Activated T-helper 17 cell treated with anti-CD3 and anti-CD28 coated beads, Interleukin-2, amount 50 U/mL, for 72 hours (primary cell): ENCODE results near the gene PIK3CD. TPM values are rescaled to one million over a fixed set of nuclear protein-coding genes. Genes with fewer than 3 reads are reported as not detected.
"Not testable (repeated sequence)": the region's sequence is repeated elsewhere in the genome, so short reads cannot be mapped to it uniquely, and the experiment has no call there.

Source experiments
- ATAC-seq: fragments of 150-1000 bp; cut with Tn5 transposase; replicated peaks from 2 replicates; pipeline ENCODE4 v1.10.0; 2021; ENCODE audit warnings: mild to moderate bottlenecking, moderate library complexity
- H3K27ac Mint-ChIP-seq: one replicate; pipeline ENCODE4 v1.8.0; 2022; ENCODE audit warnings: mixed read lengths
- H3K27me3 Mint-ChIP-seq: one replicate; pipeline ENCODE4 v1.8.0; 2022; ENCODE audit warnings: mixed read lengths
- H3K36me3 Mint-ChIP-seq: one replicate; pipeline ENCODE4 v1.8.0; 2022; ENCODE audit warnings: low read depth, mild to moderate bottlenecking, mixed read lengths
- H3K4me1 Mint-ChIP-seq: one replicate; pipeline ENCODE4 v1.8.0; 2022; ENCODE audit warnings: mixed read lengths
- H3K4me3 Mint-ChIP-seq: one replicate; pipeline ENCODE4 v1.8.0; 2022; ENCODE audit warnings: mild to moderate bottlenecking, mixed read lengths
- H3K9me3 Mint-ChIP-seq: one replicate; pipeline ENCODE4 v1.8.0; 2022; ENCODE audit warnings: mixed read lengths
- total RNA-seq, 2 donors: library from RNA; stranded (reverse); gene quantifications; one replicate each; pipeline ENCODE4 v1.2.3, GENCODE V29; 2022

PIK3CD gene
- total RNA-seq, 2 donors from 2014 or later, result 114 to 120 TPM

DNA sequence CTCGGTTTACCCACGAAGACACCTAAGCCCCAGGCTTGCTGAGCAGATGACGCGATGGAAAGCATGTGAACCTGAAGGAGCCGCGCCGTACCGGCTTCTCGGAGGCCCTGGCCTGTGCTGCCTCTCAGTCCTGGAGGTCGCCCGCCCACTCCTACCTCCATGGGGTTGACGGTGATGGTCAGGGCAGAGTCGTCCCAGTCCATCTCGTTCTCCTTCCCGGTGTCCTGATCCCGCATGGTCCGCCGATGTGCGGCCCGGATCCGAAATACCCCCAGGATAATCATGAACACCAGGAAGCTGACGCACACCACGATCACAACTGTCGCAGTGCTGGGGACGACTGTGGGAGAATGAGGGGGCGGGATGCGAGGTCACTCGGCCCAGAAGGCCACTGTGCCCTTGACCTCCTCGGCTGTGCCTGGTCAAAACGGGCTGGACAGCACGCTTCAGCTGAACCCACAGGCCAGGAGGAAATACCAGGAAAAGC is 79.6 kb downstream of the PIK3CD start:
- H3K9me3 Mint-ChIP-seq, result no peaks in the 10 kb centered on the region
- H3K36me3 Mint-ChIP-seq, result peaks cover 99% of the 10 kb centered on the region
- peaks cover 34% of the 10 kb centered on the region for H3K4me1 Mint-ChIP-seq
- no peaks in the 10 kb centered on the region for H3K27me3 Mint-ChIP-seq
- H3K4me3 Mint-ChIP-seq, result peak overlapping the region; percentile 67
- no peak for ATAC-seq
- H3K27ac Mint-ChIP-seq, result peak overlapping the region; percentile 88

DNA sequence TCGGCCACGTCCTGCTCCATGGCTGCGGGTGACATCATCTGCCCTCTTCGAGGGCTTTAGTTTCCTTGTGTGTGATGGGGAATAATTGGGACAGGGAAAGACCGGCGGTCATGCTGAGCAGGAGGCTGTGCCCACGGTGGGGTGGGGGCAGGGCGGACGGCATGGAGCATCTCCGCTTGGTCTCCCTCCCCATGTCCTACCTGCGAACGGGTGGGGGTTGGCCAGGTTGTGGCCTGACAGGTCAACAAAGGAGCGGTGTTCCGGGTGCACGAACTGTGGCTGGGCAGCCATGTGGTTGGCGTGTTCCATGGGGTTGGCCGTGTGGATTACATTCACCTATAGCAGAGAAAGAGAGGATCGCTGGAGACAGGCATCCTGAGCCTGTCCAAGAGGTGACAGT is 80.0 kb downstream of the PIK3CD start:
- Mint-ChIP-seq H3K4me1 (peaks cover 34% of the 10 kb centered on the region), H3K27me3 (no peaks in the 10 kb centered on the region), H3K4me3 (no peak overlapping the region), H3K27ac (no peak overlapping the region), H3K36me3 (peaks cover 94% of the 10 kb centered on the region), H3K9me3 (no peaks in the 10 kb centered on the region)
- ATAC-seq, result no peak

DNA sequence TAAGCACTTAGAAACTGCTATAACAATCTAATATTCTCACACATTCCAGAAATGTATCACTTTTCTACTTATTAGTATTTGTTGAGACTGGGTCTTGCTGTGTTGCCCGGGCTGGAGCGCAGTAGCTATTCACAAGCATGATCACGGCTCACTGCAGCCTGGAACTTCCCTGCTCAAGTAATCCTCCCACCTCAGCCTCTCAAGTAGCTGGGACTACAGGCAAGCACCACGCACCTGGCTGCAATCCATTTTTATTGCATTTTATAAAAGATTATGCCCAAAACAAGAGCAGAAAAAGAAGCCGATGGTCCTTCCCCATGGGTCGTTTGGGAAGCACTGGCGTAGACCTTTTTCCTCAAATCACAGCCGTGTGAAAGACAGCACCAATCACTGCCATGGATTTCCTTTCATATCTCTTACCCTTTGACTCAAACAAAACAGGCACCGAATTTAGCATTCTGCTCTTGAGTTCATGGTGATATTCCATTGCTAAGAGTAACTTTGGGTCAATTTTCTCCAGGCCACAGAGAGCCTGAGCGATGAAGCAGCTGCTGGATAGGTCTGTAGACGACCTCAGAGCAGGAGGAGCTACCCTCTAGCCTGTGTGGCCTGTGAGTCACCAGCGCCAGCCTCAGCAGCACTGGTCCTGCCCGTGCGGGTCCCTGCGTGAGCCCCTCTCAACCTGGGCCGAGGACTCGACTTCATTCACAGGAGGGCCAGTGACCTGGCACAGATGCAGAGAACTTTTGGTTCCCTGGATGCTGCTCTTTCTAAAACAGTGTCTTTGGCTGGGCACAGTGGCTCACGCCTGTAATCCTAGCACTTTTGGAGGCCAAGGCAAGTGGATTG is 80.8 kb downstream of the PIK3CD start:
- H3K27ac Mint-ChIP-seq, result peak overlapping the region; percentile 41
- no peak for ATAC-seq
- H3K36me3 Mint-ChIP-seq, result peaks cover 91% of the 10 kb centered on the region
- no peak overlapping the region for H3K4me3 Mint-ChIP-seq
- H3K27me3 Mint-ChIP-seq, result no peaks in the 10 kb centered on the region
- H3K9me3 Mint-ChIP-seq, result no peaks in the 10 kb centered on the region
- peaks cover 33% of the 10 kb centered on the region for H3K4me1 Mint-ChIP-seq

DNA sequence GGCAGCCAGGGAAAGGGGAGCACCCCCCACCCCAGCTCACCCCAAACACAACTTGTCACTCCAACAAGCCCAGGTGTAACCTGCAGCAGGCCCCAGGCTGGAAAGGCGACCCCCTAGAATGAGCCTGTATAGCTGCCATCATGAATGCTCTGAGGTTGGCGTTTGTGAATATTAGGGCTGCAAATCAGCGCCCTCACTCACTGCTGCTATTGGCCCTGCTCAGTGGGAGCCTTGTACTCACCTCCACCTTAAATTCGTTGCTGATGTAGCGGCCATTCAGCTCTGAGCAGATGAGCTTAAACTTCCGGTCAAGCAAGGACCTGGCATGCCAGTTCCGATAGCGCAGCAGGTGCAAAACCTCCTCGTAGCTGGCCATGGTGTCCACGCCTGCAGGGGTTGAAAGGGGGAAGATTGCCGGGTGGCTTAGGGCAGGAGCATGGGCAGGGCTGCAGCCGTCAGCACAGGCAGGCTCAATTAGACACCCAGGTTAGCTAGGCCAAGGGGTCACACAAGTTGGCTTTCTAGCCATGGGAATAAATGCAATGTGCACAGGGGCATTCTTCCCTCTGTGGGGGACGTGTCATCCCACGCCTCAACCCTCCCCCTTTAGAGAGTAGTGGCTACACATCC is 81.7 kb downstream of the PIK3CD start:
- no peak for ATAC-seq
- Mint-ChIP-seq H3K27ac (peak overlapping the region; percentile 75), H3K4me1 (peaks cover 28% of the 10 kb centered on the region), H3K9me3 (no peaks in the 10 kb centered on the region), H3K36me3 (peaks cover 91% of the 10 kb centered on the region), H3K27me3 (no peaks in the 10 kb centered on the region), H3K4me3 (no peak overlapping the region)

DNA sequence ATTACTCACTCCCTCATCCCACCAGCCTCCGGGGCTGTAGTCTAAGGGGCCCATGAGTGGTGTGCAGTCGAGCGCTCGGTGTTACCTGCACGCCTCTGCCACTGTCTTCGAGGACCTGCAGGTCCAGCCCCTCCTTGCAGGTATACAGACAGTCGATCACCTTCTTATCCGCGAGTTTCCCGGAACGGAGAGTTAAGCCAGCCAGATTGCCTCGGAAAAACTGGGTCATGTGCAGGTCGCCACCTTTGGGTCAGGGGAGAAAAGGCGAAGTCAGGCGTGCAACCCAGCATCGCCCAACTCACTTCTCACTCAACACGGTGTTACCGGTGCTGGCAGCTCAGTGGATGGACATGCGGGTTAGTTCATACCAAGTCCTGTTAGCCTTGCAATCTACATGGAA is 84.3 kb downstream of the PIK3CD start:
- no peak overlapping the region for H3K27ac Mint-ChIP-seq
- no peak overlapping the region for H3K4me3 Mint-ChIP-seq
- no peaks in the 10 kb centered on the region for H3K27me3 Mint-ChIP-seq
- H3K4me1 Mint-ChIP-seq, result peaks cover 11% of the 10 kb centered on the region
- H3K36me3 Mint-ChIP-seq, result peaks cover 79% of the 10 kb centered on the region
- H3K9me3 Mint-ChIP-seq, result no peaks in the 10 kb centered on the region
- ATAC-seq, result no peak

DNA sequence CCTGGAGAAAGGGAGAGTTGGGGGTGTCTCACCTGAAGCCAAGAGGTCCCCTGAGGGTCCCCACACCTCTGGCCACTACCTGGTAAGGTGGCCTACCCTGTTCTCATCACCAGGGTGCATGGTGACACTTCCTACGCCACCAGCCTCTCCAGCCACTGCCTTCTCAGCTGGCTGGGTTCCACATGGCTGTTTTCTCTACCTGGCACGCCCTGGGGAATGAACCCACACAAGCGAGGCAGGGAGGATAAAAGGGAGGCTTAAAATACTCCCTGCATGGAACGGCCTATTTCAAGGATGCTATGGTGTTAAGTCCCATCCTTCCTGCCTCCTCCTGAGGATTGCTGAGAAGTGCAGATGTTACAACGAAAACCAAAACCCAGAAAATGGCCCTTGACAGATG is 84.7 kb downstream of the PIK3CD start:
- no peaks in the 10 kb centered on the region for H3K9me3 Mint-ChIP-seq
- H3K4me1 Mint-ChIP-seq, result peaks cover 11% of the 10 kb centered on the region
- H3K4me3 Mint-ChIP-seq, result no peak overlapping the region
- H3K27ac Mint-ChIP-seq, result no peak overlapping the region
- H3K27me3 Mint-ChIP-seq, result no peaks in the 10 kb centered on the region
- ATAC-seq, result no peak
- H3K36me3 Mint-ChIP-seq, result peaks cover 79% of the 10 kb centered on the region

DNA sequence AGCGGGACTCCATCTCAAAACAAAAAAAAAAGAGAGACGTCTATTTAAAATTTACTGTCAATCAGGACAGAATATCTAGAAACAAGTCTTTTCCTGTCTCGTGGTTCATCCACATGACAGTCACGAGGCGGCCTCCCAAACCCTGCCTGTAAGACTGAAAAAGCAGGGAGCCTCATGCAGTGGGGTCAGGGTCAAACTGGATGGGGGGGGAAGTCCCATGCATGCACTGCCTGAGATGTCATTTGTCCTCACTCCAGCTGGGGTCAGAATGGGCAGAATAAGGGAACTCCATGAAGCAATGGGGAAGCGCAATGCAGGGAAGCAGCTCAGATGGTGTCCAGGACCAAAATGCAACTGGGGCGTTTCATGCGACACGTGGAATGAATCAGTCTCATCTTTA is 85.5 kb downstream of the PIK3CD start:
- Mint-ChIP-seq H3K27me3 (no peaks in the 10 kb centered on the region), H3K4me1 (peaks cover 4% of the 10 kb centered on the region), H3K4me3 (no peak overlapping the region), H3K36me3 (peaks cover 79% of the 10 kb centered on the region), H3K27ac (peak overlapping the region; percentile 24), H3K9me3 (no peaks in the 10 kb centered on the region)
- ATAC-seq, result no peak

DNA sequence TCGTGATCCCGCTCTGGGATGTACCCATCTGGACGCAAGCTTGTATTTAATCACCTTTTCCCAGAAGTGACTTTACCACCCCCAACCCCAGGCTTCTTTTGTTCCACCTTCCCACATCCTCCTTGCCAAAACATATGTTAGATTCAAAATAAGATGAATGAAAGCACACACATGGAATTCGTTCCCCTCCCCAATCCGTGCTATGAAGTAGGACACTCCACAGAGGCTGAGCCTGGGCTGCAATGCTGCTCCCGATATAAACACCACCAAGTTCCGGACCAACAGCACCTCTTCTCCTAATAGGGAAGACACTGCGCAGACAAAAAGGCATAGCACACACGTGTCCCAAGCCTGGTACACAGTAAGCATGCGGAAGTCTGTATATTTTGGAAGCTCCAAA is 86.1 kb downstream of the PIK3CD start:
- Mint-ChIP-seq H3K27ac (peak overlapping the region; percentile 24), H3K9me3 (no peaks in the 10 kb centered on the region), H3K4me1 (peaks cover 3% of the 10 kb centered on the region), H3K4me3 (no peak overlapping the region), H3K27me3 (no peaks in the 10 kb centered on the region), H3K36me3 (peaks cover 79% of the 10 kb centered on the region)
- ATAC-seq, result no peak

DNA sequence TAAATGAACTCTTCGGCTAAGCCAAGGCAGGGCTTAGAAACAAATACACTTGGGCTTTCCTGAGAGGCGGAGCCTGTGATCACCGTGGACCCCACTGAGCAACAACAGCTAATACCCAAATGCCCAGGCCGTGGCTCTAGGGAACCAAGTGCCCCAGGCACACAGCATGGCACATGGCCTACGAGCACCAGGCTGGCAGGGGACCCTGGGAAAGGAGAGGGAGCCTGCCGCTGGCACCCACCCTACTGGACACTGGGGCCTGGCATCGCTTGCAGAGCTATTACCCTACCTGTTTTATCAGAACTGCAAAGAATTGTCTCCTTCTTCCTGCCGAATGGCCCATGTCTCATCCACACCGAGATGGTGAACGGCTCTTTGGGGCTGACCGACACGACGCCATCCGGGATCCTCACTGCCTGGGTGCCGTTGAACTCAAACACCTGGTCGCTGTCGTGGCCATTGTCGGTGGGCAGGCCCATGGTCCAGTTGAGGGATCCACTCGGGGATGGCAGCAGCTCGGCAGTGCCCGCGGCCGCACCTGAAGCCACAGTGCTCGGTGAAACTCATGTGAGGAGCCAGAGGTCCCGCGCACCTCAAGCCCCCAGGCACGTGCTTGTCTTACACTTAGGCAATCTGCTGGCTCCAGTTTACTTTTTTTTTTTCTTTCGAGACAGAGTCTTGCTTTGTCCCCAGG is 92.7 kb downstream of the PIK3CD start:
- no peak for ATAC-seq
- no peaks in the 10 kb centered on the region for H3K4me1 Mint-ChIP-seq

DNA sequence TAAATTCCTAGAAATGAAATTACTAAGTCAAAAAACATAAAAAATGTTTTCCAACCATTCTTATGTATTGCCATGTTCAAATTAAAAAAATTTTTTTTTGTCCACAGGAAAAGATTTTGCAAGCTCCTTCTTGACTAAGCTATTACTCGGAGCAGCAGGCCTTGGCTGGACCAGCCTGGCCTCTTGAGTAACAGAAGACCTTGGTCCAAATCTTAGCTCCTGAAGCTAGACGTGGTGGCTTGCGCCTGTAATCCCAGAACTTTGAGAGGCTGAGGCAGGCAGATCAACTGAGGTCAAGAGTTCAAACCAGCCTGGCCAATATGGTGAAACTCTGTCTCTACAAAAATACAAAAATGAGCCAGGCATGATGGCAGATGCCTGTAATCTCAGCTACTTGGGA is 94.7 kb downstream of the PIK3CD start:
- no peaks in the 10 kb centered on the region for H3K9me3 Mint-ChIP-seq
- H3K27ac Mint-ChIP-seq, result no peak overlapping the region
- no peak overlapping the region for H3K4me3 Mint-ChIP-seq
- no peaks in the 10 kb centered on the region for H3K4me1 Mint-ChIP-seq
- no peaks in the 10 kb centered on the region for H3K27me3 Mint-ChIP-seq
- H3K36me3 Mint-ChIP-seq, result peaks cover 87% of the 10 kb centered on the region
- ATAC-seq, result no peak

More for the DNA sequence above, 92.7 kb downstream of the PIK3CD start:
- no peaks in the 10 kb centered on the region for H3K9me3 Mint-ChIP-seq
- H3K27me3 Mint-ChIP-seq, result no peaks in the 10 kb centered on the region
- no peak overlapping the region for H3K27ac Mint-ChIP-seq
- no peak overlapping the region for H3K4me3 Mint-ChIP-seq
- H3K36me3 Mint-ChIP-seq, result peaks cover 82% of the 10 kb centered on the region

DNA sequence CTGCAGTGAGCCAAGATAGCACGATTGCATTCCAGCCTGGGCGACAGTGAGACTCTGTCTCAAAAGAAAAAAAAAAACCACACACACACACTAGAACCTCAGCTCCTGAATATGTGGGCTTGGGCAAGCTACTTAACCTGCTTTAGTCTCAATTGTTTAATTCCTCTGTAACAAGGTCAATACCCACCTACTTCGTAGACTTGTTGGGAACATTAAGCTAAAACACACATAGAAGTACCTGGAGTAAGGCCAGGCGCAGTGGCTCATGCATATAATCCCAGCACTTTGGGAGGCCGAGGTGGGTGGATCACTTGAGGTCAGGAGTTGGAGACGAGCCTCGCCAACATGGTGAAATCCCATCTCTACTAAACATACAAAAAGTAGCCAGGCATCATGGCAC is 95.1 kb downstream of the PIK3CD start:
- H3K27ac Mint-ChIP-seq, result no peak overlapping the region
- no peaks in the 10 kb centered on the region for H3K9me3 Mint-ChIP-seq
- no peaks in the 10 kb centered on the region for H3K27me3 Mint-ChIP-seq
- peaks cover 87% of the 10 kb centered on the region for H3K36me3 Mint-ChIP-seq
- ATAC-seq, result no peak
- H3K4me1 Mint-ChIP-seq, result no peaks in the 10 kb centered on the region
- H3K4me3 Mint-ChIP-seq, result no peak overlapping the region

DNA sequence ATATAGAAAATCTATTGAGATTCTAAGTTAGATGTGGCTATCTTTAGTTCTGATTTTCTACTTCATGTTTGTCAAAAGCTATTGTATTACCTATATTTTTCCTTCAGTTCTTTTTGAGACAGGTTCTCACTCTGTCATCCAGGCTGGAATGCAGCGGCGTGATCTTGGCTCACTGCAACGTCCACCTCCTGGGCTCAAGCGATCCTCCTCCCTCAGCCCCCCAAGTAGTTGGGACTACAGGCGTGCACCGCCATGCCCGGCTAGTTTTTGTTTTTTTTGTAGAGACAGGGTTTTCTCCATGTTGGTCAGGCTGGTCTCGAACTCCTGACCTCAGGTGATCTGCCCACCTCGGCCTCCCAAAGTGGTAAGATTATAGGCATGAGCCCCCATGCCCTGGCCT is 96.9 kb downstream of the PIK3CD start:
- not testable (repeated sequence) for H3K9me3 Mint-ChIP-seq, ATAC-seq, H3K4me3 Mint-ChIP-seq, H3K27me3 Mint-ChIP-seq, H3K4me1 Mint-ChIP-seq
- H3K36me3 Mint-ChIP-seq, result peaks cover 83% of the 10 kb centered on the region
- peak overlapping the region; percentile 39 for H3K27ac Mint-ChIP-seq

DNA sequence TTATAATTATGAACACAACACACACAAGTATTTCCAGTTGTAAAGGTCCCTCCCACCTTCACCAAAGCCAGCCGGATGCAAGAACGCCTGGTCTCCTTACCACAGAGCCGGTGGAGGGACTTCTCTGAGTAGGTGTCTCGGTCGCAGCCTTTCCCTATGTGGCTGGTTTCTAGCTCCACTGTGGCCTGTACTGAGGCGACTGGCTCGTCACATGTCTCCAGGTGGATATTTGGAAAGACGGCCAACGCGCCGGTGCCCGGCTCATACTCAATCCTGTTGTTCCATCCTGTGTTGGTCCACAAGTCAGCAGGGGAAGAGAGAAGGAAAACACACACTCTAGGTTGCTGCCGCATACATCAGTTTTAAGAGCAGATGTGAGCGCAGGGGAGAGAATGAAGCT is 97.8 kb downstream of the PIK3CD start:
- Mint-ChIP-seq H3K36me3 (peaks cover 83% of the 10 kb centered on the region), H3K27me3 (no peaks in the 10 kb centered on the region), H3K4me3 (no peak overlapping the region), H3K27ac (no peak overlapping the region), H3K9me3 (no peaks in the 10 kb centered on the region), H3K4me1 (no peaks in the 10 kb centered on the region)
- ATAC-seq, result no peak

DNA sequence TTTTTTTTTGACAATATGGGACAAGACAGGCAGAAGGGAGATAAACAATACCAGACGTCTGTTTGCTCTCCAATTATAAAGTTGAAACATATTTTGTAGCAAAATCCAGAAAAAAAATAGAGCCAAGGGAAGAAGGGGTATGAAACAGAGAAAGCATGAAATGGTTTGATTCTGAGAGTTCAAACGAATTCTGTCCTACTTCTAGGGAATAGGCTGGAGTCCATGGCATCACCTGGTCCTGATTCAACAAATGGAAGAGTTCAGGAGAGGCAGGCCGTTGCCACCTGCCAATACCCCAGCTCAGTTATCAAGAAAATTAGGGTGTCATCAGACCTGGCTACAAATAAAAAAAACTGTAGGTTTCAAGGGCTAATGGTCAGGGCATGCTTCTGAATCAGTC is 100.4 kb downstream of the PIK3CD start:
- Mint-ChIP-seq H3K27ac (peak overlapping the region; percentile 69), H3K4me3 (no peak overlapping the region), H3K27me3 (no peaks in the 10 kb centered on the region), H3K36me3 (peaks cover 81% of the 10 kb centered on the region), H3K9me3 (no peaks in the 10 kb centered on the region), H3K4me1 (peaks cover 7% of the 10 kb centered on the region)
- ATAC-seq, result no peak

DNA sequence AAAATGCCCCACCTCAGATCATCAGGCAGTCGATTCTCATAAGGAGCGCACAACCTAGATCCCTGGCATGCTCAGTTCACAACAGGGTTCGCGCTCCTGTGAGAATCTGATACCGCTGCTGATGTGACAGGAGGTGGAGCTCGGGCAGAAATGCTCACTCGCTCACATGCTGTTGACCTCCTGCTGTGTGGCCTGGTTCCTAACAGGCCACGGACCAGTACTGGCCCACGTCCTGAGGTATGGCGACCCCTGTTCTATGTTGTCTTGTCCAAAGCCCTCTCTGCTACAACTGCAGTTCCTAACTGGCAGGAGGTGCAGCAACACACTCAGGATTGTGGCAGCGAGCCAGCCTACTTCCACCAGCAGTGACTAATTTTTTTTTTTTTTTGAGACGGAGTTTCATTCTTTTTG is 101.6 kb downstream of the PIK3CD start:
- no peak for ATAC-seq
- peaks cover 72% of the 10 kb centered on the region for H3K36me3 Mint-ChIP-seq
- H3K9me3 Mint-ChIP-seq, result no peaks in the 10 kb centered on the region
- no peaks in the 10 kb centered on the region for H3K27me3 Mint-ChIP-seq
- H3K27ac Mint-ChIP-seq, result no peak overlapping the region
- no peak overlapping the region for H3K4me3 Mint-ChIP-seq
- peaks cover 7% of the 10 kb centered on the region for H3K4me1 Mint-ChIP-seq
